Cardiac fibroblast (primary cell): ENCODE results near the gene CSPG4.

Experiments
- DNase-seq, 2 donors: peaks; one replicate each; pipeline versions ENCODE4 v3.0.0 to v3.0.0-alpha.2; 2010; ENCODE audit warnings: low read depth in 2 of 2
- H3K4me3 ChIP-seq, 2 donors: replicated peaks in 1 of 2; 1 replicate in 1 of 2; 2 replicates in 1 of 2; pipeline ENCODE4 v1.5.1; 2011; ENCODE audit warnings: low read depth in 2 of 2, low read length in 2 of 2, mild to moderate bottlenecking in 2 of 2, moderate library complexity in 1 of 2
- CTCF ChIP-seq: IDR thresholded peaks from one replicate; pipeline ENCODE4 v1.5.1; 2011; ENCODE audit warnings: low read depth, mild to moderate bottlenecking, low read length, inconsistent platforms

Gene CSPG4

GRCh38 chr15:75653347-75653913, 59.2 kb downstream of the CSPG4 start:
- no peak overlapping the region for H3K4me3 ChIP-seq
- DNase-seq = no peak
- TF ChIP-seq CTCF = no peak

GRCh38 chr15:75651810-75652543, 60.7 kb downstream of the CSPG4 start:
- peak overlapping the region; percentile 36 to 83 for H3K4me3 ChIP-seq

GRCh38 chr15:75650908-75651809, 61.5 kb downstream of the CSPG4 start:
- peak; percentile 45 to 52 for DNase-seq
- no peak for TF ChIP-seq CTCF
- H3K4me3 ChIP-seq = peak overlapping the region; percentile 36 to 83

More at GRCh38 chr15:75651810-75652543, 60.7 kb downstream of the CSPG4 start:
- no peak for TF ChIP-seq CTCF
- DNase-seq = no peak

- peak overlapping the region; percentile 36 to 83 for H3K4me3 ChIP-seq
- DNase-seq = no peak
- no peak for TF ChIP-seq CTCF
Observed at GRCh38 chr15:75649848-75650247, 62.8 kb downstream of the CSPG4 start.

- no peak for TF ChIP-seq CTCF
- H3K4me3 ChIP-seq = peak overlapping the region; percentile 80 to 83
- no peak for DNase-seq
Observed at GRCh38 chr15:75649045-75649761, 63.4 kb downstream of the CSPG4 start.

GRCh38 chr15:75648156-75649000, 64.3 kb downstream of the CSPG4 start:
- no peak for TF ChIP-seq CTCF
- DNase-seq = peak; percentile 45 to 63
- peak overlapping the region; percentile 80 to 83 for H3K4me3 ChIP-seq
